Glutamatergic neuron (in vitro differentiated cells): ENCODE data around the gene ABR. TPM values are rescaled to one million over a fixed set of nuclear protein-coding genes. Genes with fewer than 3 reads are reported as not detected.
"Not testable (repeated sequence)": the region's sequence is repeated elsewhere in the genome, so short reads cannot be mapped to it uniquely, and the experiment has no call there.

Experiments used
- DNase-seq: peaks from one replicate; pipeline ENCODE4 v3.0.0; 2022
- H3K27ac Mint-ChIP-seq: one replicate; pipeline ENCODE4 v1.8.0; 2020; ENCODE audit warnings: mild to moderate bottlenecking, mixed read lengths, inconsistent platforms; ENCODE audit not compliant: unreplicated experiment
- H3K27me3 Mint-ChIP-seq: one replicate; pipeline ENCODE4 v1.8.0; 2020; ENCODE audit warnings: mild to moderate bottlenecking, moderate library complexity, mixed read lengths, inconsistent platforms; ENCODE audit not compliant: unreplicated experiment
- H3K36me3 Mint-ChIP-seq: one replicate; pipeline ENCODE4 v1.8.0; 2020; ENCODE audit warnings: mild to moderate bottlenecking, mixed read lengths, inconsistent platforms; ENCODE audit not compliant: unreplicated experiment
- H3K4me1 Mint-ChIP-seq: one replicate; pipeline ENCODE4 v1.8.0; 2020; ENCODE audit warnings: mild to moderate bottlenecking, low read depth, mixed read lengths, inconsistent platforms; ENCODE audit not compliant: unreplicated experiment
- H3K4me3 Mint-ChIP-seq: one replicate; pipeline ENCODE4 v1.8.0; 2020; ENCODE audit warnings: mild to moderate bottlenecking, mixed read lengths, inconsistent platforms; ENCODE audit not compliant: unreplicated experiment
- H3K9me3 Mint-ChIP-seq: one replicate; pipeline ENCODE4 v1.8.0; 2020; ENCODE audit warnings: mild to moderate bottlenecking, moderate library complexity, mixed read lengths, inconsistent platforms; ENCODE audit not compliant: unreplicated experiment
- CTCF ChIP-seq: fragments of 200-600 bp; sonication (generic); IDR thresholded peaks from one replicate; pipeline ENCODE4 v1.5.0; 2021; ENCODE audit not compliant: partially characterized antibody, unreplicated experiment
- total RNA-seq: library from RNA; stranded (reverse); fragmentation: NEBNext Ultra II Directional; extraction: Animal tissue kit (Norgen Biotek cat#: 25700); gene quantifications from one replicate; pipeline ENCODE4 v1.2.1, GENCODE V29; 2021; ENCODE audit not compliant: unreplicated experiment

The ABR gene
- total RNA-seq, 1 donor from 2014 or later: 219 TPM

GRCh38 chr17:973053-973452, 206.7 kb downstream of the ABR start:
- Mint-ChIP-seq H3K27ac (peak overlapping the region; percentile 53), H3K36me3 (no peaks in the 10 kb centered on the region), H3K27me3 (peaks cover 2% of the 10 kb centered on the region), H3K4me3 (peak overlapping the region; percentile 30), H3K9me3 (peaks cover 7% of the 10 kb centered on the region), H3K4me1 (peaks cover 50% of the 10 kb centered on the region)
- DNase-seq: no peak
- TF ChIP-seq CTCF: no peak

GRCh38 chr17:971861-972260, 207.9 kb downstream of the ABR start:
- H3K4me1 Mint-ChIP-seq: peaks cover 46% of the 10 kb centered on the region
- H3K36me3 Mint-ChIP-seq, H3K4me3 Mint-ChIP-seq, DNase-seq, H3K9me3 Mint-ChIP-seq, H3K27ac Mint-ChIP-seq, H3K27me3 Mint-ChIP-seq: not testable (repeated sequence)

GRCh38 chr17:970364-970763, 209.4 kb downstream of the ABR start:
- peaks cover 2% of the 10 kb centered on the region for H3K27me3 Mint-ChIP-seq
- peak overlapping the region; percentile 66 for H3K4me3 Mint-ChIP-seq
- peaks cover 40% of the 10 kb centered on the region for H3K4me1 Mint-ChIP-seq
- no peaks in the 10 kb centered on the region for H3K36me3 Mint-ChIP-seq
- peak overlapping the region; percentile 83 for H3K27ac Mint-ChIP-seq
- TF ChIP-seq CTCF: no peak
- DNase-seq: no peak
- H3K9me3 Mint-ChIP-seq: peaks cover 2% of the 10 kb centered on the region

- Mint-ChIP-seq H3K27ac (peak overlapping the region; percentile 83), H3K36me3 (no peaks in the 10 kb centered on the region), H3K4me3 (peak overlapping the region; percentile 66), H3K4me1 (peaks cover 42% of the 10 kb centered on the region), H3K9me3 (peaks cover 2% of the 10 kb centered on the region), H3K27me3 (peaks cover 2% of the 10 kb centered on the region)
- DNase-seq: no peak
- TF ChIP-seq CTCF: no peak
These were observed 209.9 kb downstream of the ABR start for GRCh38 chr17:969811-970355.

- H3K4me3 Mint-ChIP-seq: peak overlapping the region; percentile 66
- TF ChIP-seq CTCF: no peak
- no peak for DNase-seq
- peaks cover 48% of the 10 kb centered on the region for H3K4me1 Mint-ChIP-seq
- H3K27me3 Mint-ChIP-seq: peaks cover 2% of the 10 kb centered on the region
- peak overlapping the region; percentile 83 for H3K27ac Mint-ChIP-seq
- H3K9me3 Mint-ChIP-seq: peaks cover 2% of the 10 kb centered on the region
- H3K36me3 Mint-ChIP-seq: no peaks in the 10 kb centered on the region
These were observed 210.7 kb downstream of the ABR start for GRCh38 chr17:968812-969730.
